Stimulated activated naive CD8-positive, alpha-beta T cell treated with anti-CD3 and anti-CD28 coated beads, Interleukin-15, Interleukin-2, amounts not matched to agents 100 ng/mL and 50 ng/mL, for 24 hours (primary cell): ENCODE measurements around the gene ARMC6.

Source experiments
- H3K27ac Mint-ChIP-seq: one replicate; pipeline ENCODE4 v1.8.0; 2021; ENCODE audit warnings: mild to moderate bottlenecking, mixed read lengths
- H3K27me3 Mint-ChIP-seq: one replicate; pipeline ENCODE4 v1.8.0; 2021; ENCODE audit warnings: mixed read lengths
- H3K36me3 Mint-ChIP-seq: one replicate; pipeline ENCODE4 v1.8.0; 2021; ENCODE audit warnings: low read depth, mixed read lengths
- H3K4me1 Mint-ChIP-seq: one replicate; pipeline ENCODE4 v1.8.0; 2021; ENCODE audit warnings: low read depth, mixed read lengths
- H3K4me3 Mint-ChIP-seq: one replicate; pipeline ENCODE4 v1.8.0; 2021; ENCODE audit warnings: mild to moderate bottlenecking, mixed read lengths
- H3K9me3 Mint-ChIP-seq: one replicate; pipeline ENCODE4 v1.8.0; 2021; ENCODE audit warnings: mixed read lengths

The ARMC6 gene

DNA sequence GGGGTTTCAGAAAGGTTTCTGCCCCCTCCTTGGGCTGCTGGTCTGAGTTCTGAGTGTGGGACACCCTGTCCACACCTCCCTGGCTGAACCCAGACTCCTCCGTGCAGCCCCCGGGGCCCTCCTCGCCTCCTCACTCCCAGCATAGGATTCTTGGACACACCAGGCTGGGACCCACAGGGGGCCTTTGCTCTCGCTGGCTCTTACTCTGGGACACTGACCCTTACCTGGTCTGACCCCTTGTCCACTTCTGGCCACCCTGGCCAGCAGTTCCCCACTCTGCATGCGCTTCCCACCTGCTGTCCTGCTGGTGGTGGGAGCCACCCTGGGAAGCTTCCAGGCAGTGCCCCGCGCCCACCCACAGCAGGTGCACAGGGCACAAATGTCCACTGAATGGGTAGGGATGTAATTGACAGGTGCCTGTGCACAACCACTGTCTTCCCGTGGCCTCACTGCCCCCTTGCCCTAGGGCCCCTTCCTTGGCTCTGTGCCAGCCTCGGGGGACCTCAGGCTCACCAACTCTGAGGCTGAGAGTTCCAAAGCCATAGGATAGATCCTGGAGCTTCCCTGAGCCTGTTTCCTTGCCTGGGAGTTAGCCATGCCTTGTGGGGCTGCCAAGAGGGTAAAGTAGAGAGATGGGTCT is 23.4 kb downstream of the ARMC6 start:
- Mint-ChIP-seq H3K27ac (no peak overlapping the region), H3K9me3 (no peaks in the 10 kb centered on the region), H3K27me3 (no peaks in the 10 kb centered on the region), H3K4me3 (no peak overlapping the region), H3K4me1 (peaks cover 2% of the 10 kb centered on the region), H3K36me3 (peaks cover 26% of the 10 kb centered on the region)

DNA sequence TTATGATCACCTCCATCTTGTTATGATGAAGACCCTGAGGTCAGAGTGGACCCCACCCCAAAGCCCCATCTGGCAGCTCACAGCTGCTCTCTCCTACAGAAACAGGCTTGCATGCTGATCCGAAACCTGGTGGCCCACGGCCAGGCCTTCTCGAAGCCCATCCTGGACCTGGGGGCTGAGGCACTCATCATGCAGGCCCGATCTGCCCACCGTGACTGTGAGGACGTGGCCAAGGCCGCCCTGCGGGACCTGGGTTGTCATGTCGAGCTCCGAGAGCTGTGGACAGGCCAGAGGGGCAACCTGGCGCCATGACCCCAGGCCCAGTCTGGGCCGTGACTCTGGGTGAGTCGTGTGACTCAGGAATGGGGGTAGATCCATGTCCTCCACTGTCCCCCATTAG is 23.9 kb downstream of the ARMC6 start:
- H3K4me1 Mint-ChIP-seq, result peaks cover 8% of the 10 kb centered on the region
- no peak overlapping the region for H3K4me3 Mint-ChIP-seq
- H3K27me3 Mint-ChIP-seq, result no peaks in the 10 kb centered on the region
- peaks cover 26% of the 10 kb centered on the region for H3K36me3 Mint-ChIP-seq
- H3K9me3 Mint-ChIP-seq, result no peaks in the 10 kb centered on the region
- H3K27ac Mint-ChIP-seq, result no peak overlapping the region

DNA sequence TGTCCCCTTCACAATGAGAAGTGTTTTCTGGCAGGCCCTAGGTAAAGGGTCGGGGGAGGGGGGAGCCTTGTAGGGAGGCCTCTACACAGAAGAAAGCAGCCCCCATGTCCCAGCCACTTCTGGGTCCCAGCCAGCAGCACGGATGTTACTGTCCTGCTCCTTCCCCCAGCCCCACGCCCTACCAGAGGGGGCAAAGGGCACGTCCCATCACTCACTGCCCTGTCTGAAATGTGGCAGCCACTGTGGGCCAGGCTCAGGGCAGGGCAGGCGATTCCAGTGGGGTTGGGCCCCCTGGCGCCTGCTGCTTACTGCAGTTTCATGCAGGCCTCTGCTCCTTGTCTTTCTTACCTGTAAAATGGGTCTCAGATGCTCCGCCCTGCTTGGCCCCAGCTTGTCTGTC is 24.3 kb downstream of the ARMC6 start:
- Mint-ChIP-seq H3K9me3 (no peaks in the 10 kb centered on the region), H3K4me3 (no peak overlapping the region), H3K36me3 (peaks cover 30% of the 10 kb centered on the region), H3K4me1 (peaks cover 12% of the 10 kb centered on the region), H3K27ac (no peak overlapping the region), H3K27me3 (no peaks in the 10 kb centered on the region)

DNA sequence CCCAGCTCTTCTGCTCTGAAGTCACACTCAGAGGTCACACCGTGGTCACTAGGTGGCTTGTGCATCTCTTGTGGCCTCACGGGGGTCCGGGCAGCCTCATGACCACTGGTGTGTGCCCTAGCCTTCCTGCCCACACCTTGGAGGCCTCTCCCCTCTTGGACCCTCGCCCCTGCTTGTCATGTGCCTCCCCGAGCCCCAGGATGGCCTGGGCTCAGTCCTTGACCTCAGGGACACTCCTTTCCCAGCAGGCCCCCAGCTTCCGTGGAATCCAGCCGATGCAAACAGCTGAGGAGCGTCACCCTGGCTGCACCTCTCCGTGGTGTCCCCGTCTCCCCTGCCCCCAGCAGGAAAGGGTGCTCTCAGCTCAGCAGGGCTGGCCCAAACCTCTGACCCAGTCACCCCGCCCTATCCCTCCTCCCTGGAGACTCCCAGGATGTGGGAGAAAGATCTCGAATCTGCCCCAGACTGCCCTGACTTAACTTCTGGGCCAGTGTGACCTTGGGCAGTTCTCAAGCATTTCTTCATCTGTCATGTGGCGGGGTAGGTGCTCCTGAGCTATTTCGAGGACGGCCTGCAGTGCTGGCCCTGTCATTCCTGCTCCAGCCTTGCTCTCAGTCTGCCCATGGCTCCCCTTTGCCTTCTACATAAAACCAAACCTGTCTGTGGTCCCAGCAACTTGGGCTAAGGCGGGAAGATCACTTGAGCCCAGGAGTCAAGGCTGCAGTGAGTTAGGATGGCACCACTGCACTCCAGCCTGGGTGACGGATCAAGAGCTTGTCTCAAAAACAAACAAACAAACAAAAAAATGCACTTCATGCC is 25.8 kb downstream of the ARMC6 start:
- H3K9me3 Mint-ChIP-seq, result no peaks in the 10 kb centered on the region
- peaks cover 22% of the 10 kb centered on the region for H3K4me1 Mint-ChIP-seq
- H3K4me3 Mint-ChIP-seq, result no peak overlapping the region
- peaks cover 26% of the 10 kb centered on the region for H3K36me3 Mint-ChIP-seq
- no peak overlapping the region for H3K27ac Mint-ChIP-seq
- H3K27me3 Mint-ChIP-seq, result no peaks in the 10 kb centered on the region

DNA sequence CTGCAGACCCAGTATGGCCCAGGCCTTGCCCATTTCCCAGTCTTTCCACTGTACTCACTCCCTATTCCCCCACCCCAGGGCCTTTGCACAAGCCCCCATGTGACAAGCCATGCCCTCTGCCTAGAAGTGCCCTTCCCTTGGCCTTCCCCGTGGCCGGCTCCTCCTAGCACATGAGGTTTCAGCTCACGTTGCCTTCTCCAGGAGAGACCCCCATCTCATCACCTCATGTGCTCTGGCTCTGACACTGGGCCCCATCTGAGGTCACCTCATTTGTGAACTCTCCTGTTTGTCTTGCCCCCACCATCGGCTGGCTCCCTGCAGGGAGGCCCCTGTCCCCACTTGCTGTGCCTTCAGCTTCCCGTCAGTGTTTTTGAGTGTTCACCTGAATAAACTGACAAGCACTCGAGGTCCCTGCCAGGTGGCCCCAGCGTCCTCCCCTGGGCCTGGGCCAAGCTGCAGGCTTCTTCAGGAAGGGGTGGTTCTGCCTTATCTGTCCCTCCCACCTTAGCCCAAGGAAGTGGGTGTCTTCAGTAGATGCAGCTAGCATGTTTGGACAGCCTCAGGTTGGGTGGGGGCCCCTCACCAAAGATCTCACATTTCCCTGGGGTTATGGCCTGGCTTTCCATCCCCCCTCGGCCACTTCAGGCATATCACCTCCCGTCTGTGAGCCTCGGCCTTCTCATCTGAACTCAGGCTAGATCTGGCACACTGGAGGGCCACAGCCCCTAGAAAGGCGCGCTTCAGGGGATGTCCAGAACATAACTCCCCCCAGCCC is 26.6 kb downstream of the ARMC6 start:
- H3K27ac Mint-ChIP-seq, result no peak overlapping the region
- H3K4me1 Mint-ChIP-seq, result peaks cover 27% of the 10 kb centered on the region
- H3K36me3 Mint-ChIP-seq, result peaks cover 24% of the 10 kb centered on the region
- no peak overlapping the region for H3K4me3 Mint-ChIP-seq
- H3K27me3 Mint-ChIP-seq, result no peaks in the 10 kb centered on the region
- no peaks in the 10 kb centered on the region for H3K9me3 Mint-ChIP-seq

DNA sequence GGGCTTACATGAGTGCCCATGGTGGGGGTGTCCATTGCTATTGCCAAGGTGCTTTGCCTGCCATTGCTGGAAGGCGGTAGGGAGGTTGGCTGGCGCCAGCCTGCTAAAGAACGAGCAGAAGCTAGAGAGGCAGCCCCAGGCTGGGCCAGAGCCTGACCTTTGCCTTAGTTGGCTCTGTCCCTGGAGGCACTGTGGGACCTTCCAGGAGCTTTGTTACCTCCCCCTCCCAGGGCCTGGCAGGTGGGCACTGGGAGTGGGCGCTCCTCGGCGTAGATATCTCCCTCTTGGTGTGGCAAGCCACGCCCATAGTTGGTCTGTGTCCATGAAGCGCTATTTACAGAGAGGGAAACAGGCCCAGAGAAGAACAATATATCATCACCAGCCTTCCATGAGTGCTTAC is 28.1 kb downstream of the ARMC6 start:
- Mint-ChIP-seq H3K27ac (peak overlapping the region; percentile 97), H3K36me3 (peaks cover 17% of the 10 kb centered on the region), H3K4me3 (no peak overlapping the region), H3K27me3 (no peaks in the 10 kb centered on the region), H3K4me1 (peaks cover 32% of the 10 kb centered on the region), H3K9me3 (no peaks in the 10 kb centered on the region)

DNA sequence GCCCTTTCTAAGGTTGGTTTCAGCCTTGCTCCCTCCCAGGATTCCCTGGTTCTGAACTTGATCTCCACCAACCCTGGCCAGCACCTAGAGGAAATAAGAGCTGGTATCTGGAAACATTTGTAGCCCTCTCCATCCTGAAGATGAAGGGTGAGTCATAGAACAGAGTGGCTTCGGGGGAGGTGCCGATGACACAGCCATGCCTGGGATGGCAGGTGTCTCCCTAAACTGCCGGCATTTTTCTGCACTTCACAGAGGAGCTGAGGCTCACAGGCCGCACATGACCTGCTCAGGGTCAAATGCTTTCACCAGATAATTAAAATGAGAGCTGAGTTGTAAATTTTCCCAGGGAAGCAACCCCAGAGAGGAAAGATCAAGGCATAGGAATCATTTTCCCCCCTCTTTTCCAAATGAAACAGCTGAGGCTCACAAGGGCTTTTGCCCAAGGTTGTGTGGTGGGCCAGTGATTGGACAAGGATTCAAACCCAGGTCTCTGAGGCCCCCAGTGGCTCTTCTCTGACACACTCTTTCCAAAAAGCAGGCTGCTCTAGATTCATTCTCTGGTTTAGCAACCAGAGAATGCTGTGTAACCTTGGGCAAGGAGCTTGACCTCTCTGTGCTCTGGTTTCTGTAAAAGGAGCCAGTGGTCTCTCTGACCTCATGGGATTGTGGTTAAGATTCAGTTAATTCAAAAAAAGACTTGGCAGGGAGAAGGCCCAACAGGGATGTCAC is 29.2 kb downstream of the ARMC6 start:
- peak overlapping the region; percentile 79 for H3K4me3 Mint-ChIP-seq

DNA sequence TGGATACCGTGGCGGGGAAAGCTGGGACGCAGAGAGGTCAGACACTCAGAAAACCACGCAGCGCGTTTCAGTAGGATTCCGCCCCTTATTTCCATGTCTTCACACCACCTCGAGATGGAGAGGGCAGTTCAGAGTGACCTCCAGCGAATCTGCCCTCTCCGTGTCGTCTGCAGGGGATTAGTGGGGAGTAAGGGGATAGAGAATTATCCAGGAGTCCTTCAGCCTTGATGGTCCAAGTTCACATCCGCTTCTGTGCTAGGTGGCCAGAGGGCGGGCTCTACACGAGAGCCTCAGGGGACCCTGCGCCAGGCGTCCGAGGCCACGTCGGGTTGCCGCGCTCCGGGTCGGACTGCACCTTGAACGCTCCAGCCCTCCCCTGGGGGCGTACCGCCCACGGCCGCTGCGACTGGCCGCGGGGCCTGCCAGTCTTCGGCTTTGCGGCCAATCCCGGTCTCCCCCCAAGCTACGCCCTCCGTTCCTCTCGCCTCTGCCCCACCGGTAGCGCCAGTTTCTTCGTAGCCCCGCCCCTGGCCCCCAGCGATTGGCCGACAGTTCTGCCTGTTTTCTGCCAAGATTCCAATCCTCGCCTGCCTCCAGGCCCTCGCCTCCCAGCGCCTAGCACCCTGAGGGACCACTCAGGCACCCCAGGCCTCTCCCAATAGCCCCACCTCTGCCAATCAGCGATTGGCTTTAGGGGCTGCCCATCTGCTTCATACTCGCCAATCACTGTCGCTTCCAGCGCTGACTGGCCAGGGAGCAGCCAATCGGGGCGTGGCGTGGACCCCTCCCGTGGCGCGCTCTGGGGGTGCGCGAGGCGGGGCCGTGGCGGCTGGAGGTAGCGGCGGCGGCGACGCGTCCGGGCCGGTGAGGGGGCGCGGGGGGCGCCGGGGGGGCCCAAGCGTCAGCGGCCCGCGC is 30.0 kb downstream of the ARMC6 start, which contains the start of gene SLC25A42:
SLC25A42 (plus strand) TSS at position 812 of the 915 bp plus-strand sequence. CDS start 32,131 bp downstream, outside the sequence.
- Mint-ChIP-seq H3K27me3 (no peaks in the 10 kb centered on the region), H3K4me1 (peaks cover 45% of the 10 kb centered on the region), H3K9me3 (no peaks in the 10 kb centered on the region)

More for the DNA sequence above, 29.2 kb downstream of the ARMC6 start:
- no peaks in the 10 kb centered on the region for H3K27me3 Mint-ChIP-seq
- H3K36me3 Mint-ChIP-seq, result peaks cover 17% of the 10 kb centered on the region
- H3K9me3 Mint-ChIP-seq, result no peaks in the 10 kb centered on the region
- peaks cover 41% of the 10 kb centered on the region for H3K4me1 Mint-ChIP-seq
- peak overlapping the region; percentile 97 for H3K27ac Mint-ChIP-seq

DNA sequence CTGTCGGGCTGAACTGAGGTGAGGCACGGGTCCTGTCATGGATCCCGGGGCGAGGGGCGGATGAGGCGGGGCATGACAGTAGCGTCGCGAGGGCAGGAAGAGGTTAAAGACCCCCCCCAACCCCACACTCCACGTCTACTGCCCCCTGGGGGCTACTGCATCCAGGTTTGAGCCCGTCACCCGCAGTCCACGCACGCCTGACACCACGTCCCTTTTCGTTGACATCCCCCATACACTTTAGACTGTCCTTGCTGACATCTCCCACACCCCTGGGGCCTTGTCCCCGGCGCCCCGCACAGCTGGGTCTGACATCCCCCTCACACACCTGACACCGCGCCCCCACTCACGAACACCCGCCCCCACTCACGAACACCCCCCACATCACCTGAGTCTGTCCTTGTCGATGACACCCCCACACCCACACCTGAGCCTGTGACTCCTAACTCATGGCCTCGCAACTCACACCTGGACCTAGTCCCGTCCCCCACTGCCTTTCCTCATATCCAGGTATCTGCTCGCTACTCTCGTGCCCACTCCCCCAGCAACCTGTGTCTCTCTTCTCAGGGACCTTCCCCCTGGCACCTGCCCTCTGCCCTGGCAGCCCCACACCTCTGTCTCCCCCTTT is 30.8 kb downstream of the ARMC6 start:
- no peaks in the 10 kb centered on the region for H3K9me3 Mint-ChIP-seq
- peak overlapping the region; percentile 79 for H3K4me3 Mint-ChIP-seq
- H3K36me3 Mint-ChIP-seq, result peaks cover 14% of the 10 kb centered on the region
- H3K27me3 Mint-ChIP-seq, result no peaks in the 10 kb centered on the region
- peak overlapping the region; percentile 89 for H3K27ac Mint-ChIP-seq
- H3K4me1 Mint-ChIP-seq, result peaks cover 50% of the 10 kb centered on the region

More for the DNA sequence above, 30.0 kb downstream of the ARMC6 start, which contains the start of gene SLC25A42:
- Mint-ChIP-seq H3K36me3 (peaks cover 17% of the 10 kb centered on the region), H3K4me3 (peak within 1 kb of the TSS; percentile 79), H3K27ac (peak within 1 kb of the TSS; percentile 97)

DNA sequence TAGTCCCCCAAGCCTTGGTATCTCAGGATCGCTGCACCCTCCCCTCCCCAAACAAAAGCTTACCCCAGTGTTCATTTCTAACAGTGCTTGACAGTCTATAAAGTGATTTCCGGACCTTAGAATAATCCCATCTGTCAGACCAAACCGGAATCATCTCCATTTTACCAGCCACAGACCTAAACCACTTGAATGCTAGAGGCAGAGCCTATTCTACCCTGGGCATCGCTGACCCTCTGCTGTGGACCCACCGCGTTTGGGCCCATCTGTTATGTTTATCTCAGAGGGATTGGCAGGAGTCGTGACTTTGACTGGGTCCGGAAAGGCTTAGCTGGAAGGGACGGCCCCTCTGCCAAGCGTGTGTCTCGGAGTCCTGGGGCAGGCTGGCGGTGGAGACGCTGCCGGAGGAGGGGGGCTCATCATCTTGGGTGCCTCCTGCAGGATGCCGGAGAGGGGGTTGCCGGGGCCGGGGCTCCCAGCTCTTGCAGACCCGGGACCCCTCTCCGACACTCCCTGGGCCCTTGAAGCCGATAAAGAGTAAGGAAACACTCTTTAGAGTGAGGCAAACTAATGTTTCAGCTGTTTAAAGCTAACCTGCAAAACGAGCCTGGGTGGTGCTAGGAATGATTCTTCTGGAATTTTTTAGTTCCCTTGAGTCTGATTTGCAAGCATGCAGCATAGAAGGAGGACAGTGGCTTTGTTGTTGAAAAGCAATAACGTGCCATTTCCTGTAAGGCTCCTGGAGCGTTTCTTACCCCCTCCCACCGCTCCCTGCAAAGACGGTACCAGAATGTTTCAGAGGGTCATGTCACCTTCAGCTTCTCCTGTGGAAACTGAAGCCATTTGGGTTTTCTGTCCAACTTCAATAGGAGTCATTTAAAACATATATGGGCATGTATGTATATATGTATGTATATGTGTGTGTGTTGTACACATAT is 31.7 kb downstream of the ARMC6 start:
- Mint-ChIP-seq H3K36me3 (peaks cover 7% of the 10 kb centered on the region), H3K4me1 (peaks cover 54% of the 10 kb centered on the region), H3K4me3 (peak overlapping the region; percentile 79), H3K27me3 (no peaks in the 10 kb centered on the region), H3K9me3 (no peaks in the 10 kb centered on the region), H3K27ac (peak overlapping the region; percentile 89)

DNA sequence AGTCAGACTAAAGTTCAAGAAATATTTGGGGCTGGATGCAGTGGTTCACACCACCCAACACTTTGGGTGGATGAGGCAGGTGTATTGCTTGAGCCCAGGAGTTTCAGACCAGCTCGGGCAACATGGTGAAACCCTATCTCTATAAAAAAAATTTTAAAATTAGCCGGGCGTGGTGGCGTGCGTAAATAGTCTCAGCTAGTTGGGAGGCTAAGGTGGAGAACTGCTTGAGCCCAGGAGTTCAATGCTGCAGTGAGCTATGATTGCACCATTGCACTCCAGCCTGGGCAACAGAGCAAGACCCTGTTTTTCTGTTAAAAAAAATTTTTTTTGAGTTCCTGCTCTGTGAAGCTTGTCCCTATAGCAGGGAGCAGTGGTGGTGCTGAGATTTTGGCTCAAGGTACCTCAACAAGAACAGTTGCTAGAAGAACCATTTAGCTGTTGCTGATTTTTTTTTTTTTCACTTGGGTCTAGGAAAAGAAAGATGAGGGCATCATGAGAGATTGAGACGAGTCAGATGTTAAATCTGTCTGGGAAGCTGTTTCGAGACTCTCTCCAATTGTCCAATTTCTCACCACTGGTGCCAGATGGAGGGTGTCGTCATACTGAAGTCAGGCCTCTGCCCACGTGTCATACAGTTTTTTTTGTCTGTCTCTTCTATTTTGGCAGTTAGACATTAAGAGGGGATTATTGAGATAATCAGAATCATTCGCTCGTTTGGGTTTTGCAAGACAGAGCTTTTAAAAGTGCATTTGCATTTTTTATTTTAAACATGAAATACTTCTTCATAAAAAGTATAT is 34.1 kb downstream of the ARMC6 start:
- Mint-ChIP-seq H3K27ac (peak overlapping the region; percentile 42), H3K36me3 (peaks cover 6% of the 10 kb centered on the region)

More for the DNA sequence above, 34.1 kb downstream of the ARMC6 start:
- no peaks in the 10 kb centered on the region for H3K9me3 Mint-ChIP-seq
- H3K4me1 Mint-ChIP-seq, result peaks cover 45% of the 10 kb centered on the region
- H3K4me3 Mint-ChIP-seq, result peak overlapping the region; percentile 31
- H3K27me3 Mint-ChIP-seq, result no peaks in the 10 kb centered on the region
